Measurements from ENCODE around the gene MTHFD1L.

DNA sequence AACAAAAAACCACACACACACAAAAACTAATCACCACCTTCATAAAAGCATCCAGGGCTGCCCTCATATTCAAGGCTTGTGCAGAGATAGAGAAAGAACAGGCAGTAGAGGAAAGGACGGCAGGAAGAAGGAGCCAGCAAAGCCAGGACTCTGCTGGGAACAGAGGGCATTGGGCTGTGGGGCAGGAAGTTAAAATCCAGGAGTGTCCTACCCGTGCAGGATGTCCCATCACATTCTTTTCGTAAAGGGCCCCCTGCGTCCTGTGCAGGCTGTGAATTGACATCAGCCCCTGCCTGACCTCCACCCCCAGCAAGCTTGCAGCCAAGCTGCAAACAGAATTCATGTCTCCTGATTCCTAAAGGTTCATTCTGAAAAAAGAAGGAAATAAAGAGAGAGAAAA, 277.8 kb downstream of the MTHFD1L start:
- TF ChIP-seq, protein P1, sequence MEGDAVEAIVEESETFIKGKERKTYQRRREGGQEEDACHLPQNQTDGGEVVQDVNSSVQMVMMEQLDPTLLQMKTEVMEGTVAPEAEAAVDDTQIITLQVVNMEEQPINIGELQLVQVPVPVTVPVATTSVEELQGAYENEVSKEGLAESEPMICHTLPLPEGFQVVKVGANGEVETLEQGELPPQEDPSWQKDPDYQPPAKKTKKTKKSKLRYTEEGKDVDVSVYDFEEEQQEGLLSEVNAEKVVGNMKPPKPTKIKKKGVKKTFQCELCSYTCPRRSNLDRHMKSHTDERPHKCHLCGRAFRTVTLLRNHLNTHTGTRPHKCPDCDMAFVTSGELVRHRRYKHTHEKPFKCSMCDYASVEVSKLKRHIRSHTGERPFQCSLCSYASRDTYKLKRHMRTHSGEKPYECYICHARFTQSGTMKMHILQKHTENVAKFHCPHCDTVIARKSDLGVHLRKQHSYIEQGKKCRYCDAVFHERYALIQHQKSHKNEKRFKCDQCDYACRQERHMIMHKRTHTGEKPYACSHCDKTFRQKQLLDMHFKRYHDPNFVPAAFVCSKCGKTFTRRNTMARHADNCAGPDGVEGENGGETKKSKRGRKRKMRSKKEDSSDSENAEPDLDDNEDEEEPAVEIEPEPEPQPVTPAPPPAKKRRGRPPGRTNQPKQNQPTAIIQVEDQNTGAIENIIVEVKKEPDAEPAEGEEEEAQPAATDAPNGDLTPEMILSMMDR (IDR thresholded peaks at IDR 0.05), result no peak
- TF ChIP-seq POLR2A (IDR thresholded peaks at IDR 0.05; ENCODE audit: low read depth), result no peak
